ENCODE data around the gene BANK1.

Gene BANK1

GRCh38 chr4:101763576-101763975 is 27.0 kb upstream of the BANK1 start:
- H3K27ac ChIP-seq = no peak overlapping the region
- DNase-seq = no peak
- H3K36me3 ChIP-seq = no peaks in the 10 kb centered on the region
- TF ChIP-seq, protein P1, sequence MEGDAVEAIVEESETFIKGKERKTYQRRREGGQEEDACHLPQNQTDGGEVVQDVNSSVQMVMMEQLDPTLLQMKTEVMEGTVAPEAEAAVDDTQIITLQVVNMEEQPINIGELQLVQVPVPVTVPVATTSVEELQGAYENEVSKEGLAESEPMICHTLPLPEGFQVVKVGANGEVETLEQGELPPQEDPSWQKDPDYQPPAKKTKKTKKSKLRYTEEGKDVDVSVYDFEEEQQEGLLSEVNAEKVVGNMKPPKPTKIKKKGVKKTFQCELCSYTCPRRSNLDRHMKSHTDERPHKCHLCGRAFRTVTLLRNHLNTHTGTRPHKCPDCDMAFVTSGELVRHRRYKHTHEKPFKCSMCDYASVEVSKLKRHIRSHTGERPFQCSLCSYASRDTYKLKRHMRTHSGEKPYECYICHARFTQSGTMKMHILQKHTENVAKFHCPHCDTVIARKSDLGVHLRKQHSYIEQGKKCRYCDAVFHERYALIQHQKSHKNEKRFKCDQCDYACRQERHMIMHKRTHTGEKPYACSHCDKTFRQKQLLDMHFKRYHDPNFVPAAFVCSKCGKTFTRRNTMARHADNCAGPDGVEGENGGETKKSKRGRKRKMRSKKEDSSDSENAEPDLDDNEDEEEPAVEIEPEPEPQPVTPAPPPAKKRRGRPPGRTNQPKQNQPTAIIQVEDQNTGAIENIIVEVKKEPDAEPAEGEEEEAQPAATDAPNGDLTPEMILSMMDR (IDR thresholded peaks at IDR 0.05; ENCODE audit: low read depth, low read length) = no peak
- no peaks in the 10 kb centered on the region for H3K27me3 ChIP-seq (ENCODE audit: insufficient read depth, low read depth, severe bottlenecking)
- no peak overlapping the region for H3K4me3 ChIP-seq (ENCODE audit: low read depth, low read length)
- no peaks in the 10 kb centered on the region for H3K9me3 ChIP-seq (ENCODE audit: severe bottlenecking)

GRCh38 chr4:101774807-101775206 is 15.7 kb upstream of the BANK1 start:
- TF ChIP-seq, protein P1 (IDR thresholded peaks at IDR 0.05; ENCODE audit: low read depth, low read length) = no peak
- H3K4me3 ChIP-seq (ENCODE audit: low read depth, low read length) = no peak overlapping the region
- no peaks in the 10 kb centered on the region for H3K27me3 ChIP-seq (ENCODE audit: insufficient read depth, low read depth, severe bottlenecking)
- peaks cover 6% of the 10 kb centered on the region for H3K9me3 ChIP-seq (ENCODE audit: severe bottlenecking)
- no peak for DNase-seq
- H3K27ac ChIP-seq = no peak overlapping the region
- no peaks in the 10 kb centered on the region for H3K36me3 ChIP-seq

DNA sequence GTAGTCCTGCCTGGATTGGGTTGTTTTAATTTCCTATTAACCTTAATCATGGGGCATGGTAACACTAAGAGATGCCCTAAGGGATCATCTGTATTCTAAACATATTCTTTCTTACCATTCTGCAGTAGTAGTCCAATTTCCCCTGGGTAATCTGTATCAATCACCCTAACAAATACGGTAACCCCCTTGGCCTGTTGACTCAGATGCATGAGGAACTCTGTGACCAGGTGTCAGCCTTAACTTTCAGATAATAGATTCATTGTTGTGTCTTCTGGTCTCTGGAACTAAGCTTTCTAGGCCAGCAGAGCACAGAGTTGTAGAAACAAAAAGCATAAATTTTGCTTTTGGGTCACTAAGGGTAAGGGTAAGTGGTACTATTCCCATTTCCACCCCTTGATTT is 13.1 kb upstream of the BANK1 start:
- DNase-seq = no peak
- H3K4me3 ChIP-seq (ENCODE audit: low read depth, low read length) = no peak overlapping the region
- no peaks in the 10 kb centered on the region for H3K27me3 ChIP-seq (ENCODE audit: insufficient read depth, low read depth, severe bottlenecking)
- no peak overlapping the region for H3K27ac ChIP-seq
- no peaks in the 10 kb centered on the region for H3K36me3 ChIP-seq
- TF ChIP-seq, protein P1 (IDR thresholded peaks at IDR 0.05; ENCODE audit: low read depth, low read length) = no peak
- H3K9me3 ChIP-seq (ENCODE audit: severe bottlenecking) = no peaks in the 10 kb centered on the region

GRCh38 chr4:101780284-101780683 is 10.2 kb upstream of the BANK1 start:
- TF ChIP-seq, protein P1 (IDR thresholded peaks at IDR 0.05; ENCODE audit: low read depth, low read length) = no peak
- Histone ChIP-seq H3K4me3 (ENCODE audit: low read depth, low read length) (no peak overlapping the region), H3K36me3 (no peaks in the 10 kb centered on the region), H3K27me3 (ENCODE audit: insufficient read depth, low read depth, severe bottlenecking) (no peaks in the 10 kb centered on the region), H3K27ac (no peak overlapping the region), H3K9me3 (ENCODE audit: severe bottlenecking) (no peaks in the 10 kb centered on the region)
- no peak for DNase-seq

GRCh38 chr4:101782546-101782945 is 8.0 kb upstream of the BANK1 start:
- peak; percentile 30 for DNase-seq
- Histone ChIP-seq H3K36me3 (no peaks in the 10 kb centered on the region), H3K4me3 (ENCODE audit: low read depth, low read length) (no peak overlapping the region), H3K9me3 (ENCODE audit: severe bottlenecking) (no peaks in the 10 kb centered on the region), H3K27ac (no peak overlapping the region), H3K27me3 (ENCODE audit: insufficient read depth, low read depth, severe bottlenecking) (no peaks in the 10 kb centered on the region)
- TF ChIP-seq, protein P1 (IDR thresholded peaks at IDR 0.05; ENCODE audit: low read depth, low read length) = no peak

- DNase-seq = no peak
- H3K27ac ChIP-seq = no peak overlapping the region
- TF ChIP-seq, protein P1 (IDR thresholded peaks at IDR 0.05; ENCODE audit: low read depth, low read length) = no peak
These were observed 5.6 kb upstream of the BANK1 start for GRCh38 chr4:101784957-101785356.

More at GRCh38 chr4:101784957-101785356, 5.6 kb upstream of the BANK1 start:
- H3K4me3 ChIP-seq (ENCODE audit: low read depth, low read length) = no peak overlapping the region
- no peaks in the 10 kb centered on the region for H3K36me3 ChIP-seq
- H3K27me3 ChIP-seq (ENCODE audit: insufficient read depth, low read depth, severe bottlenecking) = no peaks in the 10 kb centered on the region
- H3K9me3 ChIP-seq (ENCODE audit: severe bottlenecking) = no peaks in the 10 kb centered on the region

All from WERI-Rb-1 (cell line).